BE2C (cell line): ENCODE results near the gene FTSJ1.
A peak's percentile ranks its signal among the peaks of the same experiment; 100 is the strongest.

Experiments used
- DNase-seq: peaks from one replicate; pipeline ENCODE4 v3.0.0-alpha.2; 2020
- H3K27me3 ChIP-seq: fragments of 250-450 bp; sonication (Bioruptor Pico); 2 replicates; pipeline ENCODE4 v1.5.1; 2020; ENCODE audit warnings: mild to moderate bottlenecking
- H3K36me3 ChIP-seq: fragments of 250-450 bp; sonication (Bioruptor Pico); 2 replicates; pipeline ENCODE4 v1.5.1; 2020; ENCODE audit warnings: mild to moderate bottlenecking
- H3K4me1 ChIP-seq: fragments of 250-450 bp; sonication (Bioruptor Pico); 2 replicates; pipeline ENCODE4 v1.5.1; 2020
- H3K4me3 ChIP-seq: 2 replicates; pipeline ENCODE4 v1.5.1; 2011; ENCODE audit warnings: low read depth, low read length
- H3K9me3 ChIP-seq: fragments of 250-450 bp; sonication (Bioruptor Pico); 2 replicates; pipeline ENCODE4 v1.5.1; 2020
- CTCF ChIP-seq: IDR thresholded peaks from 2 replicates; pipeline ENCODE4 v1.5.1; 2012; ENCODE audit warnings: mild to moderate bottlenecking, low read depth, low read length

The FTSJ1 gene

GRCh38 chrX:48489892-48490291 is 13.9 kb downstream of the FTSJ1 start:
- DNase-seq = no peak
- no peaks in the 10 kb centered on the region for H3K27me3 ChIP-seq
- no peak overlapping the region for H3K4me3 ChIP-seq
- no peaks in the 10 kb centered on the region for H3K9me3 ChIP-seq
- no peak for TF ChIP-seq CTCF
- H3K36me3 ChIP-seq = no peaks in the 10 kb centered on the region
- H3K4me1 ChIP-seq = no peaks in the 10 kb centered on the region

- TF ChIP-seq CTCF = no peak
- Histone ChIP-seq H3K9me3 (no peaks in the 10 kb centered on the region), H3K27me3 (no peaks in the 10 kb centered on the region), H3K4me3 (no peak overlapping the region), H3K4me1 (no peaks in the 10 kb centered on the region), H3K36me3 (no peaks in the 10 kb centered on the region)
- DNase-seq = no peak
Observed at GRCh38 chrX:48490661-48491060, 14.7 kb downstream of the FTSJ1 start.

- Histone ChIP-seq H3K4me1 (no peaks in the 10 kb centered on the region), H3K4me3 (no peak overlapping the region), H3K36me3 (no peaks in the 10 kb centered on the region), H3K9me3 (no peaks in the 10 kb centered on the region), H3K27me3 (no peaks in the 10 kb centered on the region)
- no peak for DNase-seq
- TF ChIP-seq CTCF = no peak
Observed at GRCh38 chrX:48491809-48492208, 15.8 kb downstream of the FTSJ1 start.

- no peak overlapping the region for H3K4me3 ChIP-seq
- H3K36me3 ChIP-seq = no peaks in the 10 kb centered on the region
- H3K27me3 ChIP-seq = no peaks in the 10 kb centered on the region
- H3K4me1 ChIP-seq = no peaks in the 10 kb centered on the region
- DNase-seq = no peak
- no peaks in the 10 kb centered on the region for H3K9me3 ChIP-seq
- TF ChIP-seq CTCF = no peak
Observed at GRCh38 chrX:48492293-48492910, 16.4 kb downstream of the FTSJ1 start.

GRCh38 chrX:48493890-48494364 is 17.9 kb downstream of the FTSJ1 start:
- Histone ChIP-seq H3K4me3 (no peak overlapping the region), H3K4me1 (no peaks in the 10 kb centered on the region), H3K27me3 (no peaks in the 10 kb centered on the region), H3K9me3 (no peaks in the 10 kb centered on the region), H3K36me3 (no peaks in the 10 kb centered on the region)
- peak; percentile 63 for DNase-seq
- TF ChIP-seq CTCF = peak; percentile 55

GRCh38 chrX:48496660-48497059 is 20.7 kb downstream of the FTSJ1 start:
- no peak for TF ChIP-seq CTCF
- no peaks in the 10 kb centered on the region for H3K27me3 ChIP-seq
- no peaks in the 10 kb centered on the region for H3K36me3 ChIP-seq
- no peak overlapping the region for H3K4me3 ChIP-seq
- H3K4me1 ChIP-seq = no peaks in the 10 kb centered on the region
- DNase-seq = no peak
- H3K9me3 ChIP-seq = no peaks in the 10 kb centered on the region
